HepG2 (cell line): Measurements from ENCODE around the gene ALDH1L2. TPM values are rescaled to one million over a fixed set of nuclear protein-coding genes. Genes with fewer than 3 reads are reported as not detected.

Experiments
- ATAC-seq: fragments of 200-7000 bp; cut with Tn5 transposase; 3 replicates; pipeline ENCODE4 v1.9.1; 2020; ENCODE audit warnings: mild to moderate bottlenecking, moderate library complexity
- BruUV-seq: library from RNA; stranded (reverse); fragments of 400-500 nt; replicated peaks from 2 replicates; lab custom pipeline; 2021; lab: Mats Ljungman, UMichigan
- CTCF ChIA-PET: fragments of 300-600 bp; formaldehyde crosslinking; extraction: SDS; loops from one replicate; lab custom pipeline; 2021; ENCODE audit warnings: low total read pairs, inconsistent platforms, low intra/inter-chr PET ratio; lab: Yijun Ruan, JAX
- POLR2A ChIA-PET: fragments of 350-600 bp; sonication (Branson Sonifier 250); formaldehyde crosslinking; loops from one replicate; lab custom pipeline; 2020; ENCODE audit warnings: antibody characterized with exemption, inconsistent platforms; lab: Yijun Ruan, JAX
- DNase-seq: peaks from one replicate; pipeline ENCODE4 v3.0.0-alpha.2; 2015; ENCODE audit warnings: low spot score
- FAIRE-seq: peaks from 3 replicates; lab custom pipeline; 2011; peaks lifted over from hg19 to GRCh38; lab: Jason Lieb, UNC
- H2AFZ ChIP-seq: one replicate; pipeline ENCODE4 v1.6.1; 2011; ENCODE audit warnings: low read length, inconsistent platforms
- H3K27ac ChIP-seq: fragments of 300-600 bp; 3 replicates; pipeline ENCODE4 v1.8.0; 2011; ENCODE audit warnings: mixed run types, mild to moderate bottlenecking, mixed read lengths, low read length, inconsistent platforms; ENCODE audit not compliant: insufficient read depth; ENCODE audit errors: extremely low read length
- H3K27me3 ChIP-seq, 2 experiments: fragments of 200-600 bp in 1 of 2; 2 replicates in 1 of 2; 3 replicates in 1 of 2; pipeline versions ENCODE4 v1.6.0 to v1.8.0; 2011; ENCODE audit warnings: low read length in 2 of 2, mild to moderate bottlenecking in 2 of 2, moderate library complexity in 2 of 2, inconsistent platforms in 1 of 2; ENCODE audit not compliant: insufficient read depth in 2 of 2, control insufficient read depth in 1 of 2
- H3K36me3 ChIP-seq, 2 experiments: fragments of 200-600 bp in 1 of 2; replicated peaks in 1 of 2; 2 replicates in 1 of 2; 3 replicates in 1 of 2; pipeline versions ENCODE4 v1.5.1 to v1.8.0; 2011; ENCODE audit warnings: low read length in 2 of 2, inconsistent platforms in 1 of 2; ENCODE audit not compliant: insufficient read depth in 2 of 2, control insufficient read depth in 1 of 2
- H3K4me1 ChIP-seq: 2 replicates; pipeline ENCODE4 v1.5.1; 2012; ENCODE audit warnings: low read length, inconsistent platforms; ENCODE audit not compliant: insufficient read depth
- H3K4me2 ChIP-seq: 2 replicates; pipeline ENCODE4 v1.6.0; 2011; ENCODE audit warnings: low read depth, low read length, inconsistent platforms
- H3K4me3 ChIP-seq, 3 experiments: fragments of 200-600 bp in 1 of 3; sonication (generic), shearing (Covaris generic) in 1 of 3; replicated peaks in 1 of 3; 2 replicates each; pipeline ENCODE4 v1.5.1; 2011 to 2016; ENCODE audit warnings: low read length in 3 of 3, inconsistent platforms in 2 of 3, low read depth in 2 of 3, mild to moderate bottlenecking in 2 of 3, control low read depth in 1 of 3, mixed read lengths in 1 of 3; ENCODE audit not compliant: insufficient read depth in 1 of 3
- H3K79me2 ChIP-seq: one replicate; pipeline ENCODE4 v1.6.1; 2011; ENCODE audit warnings: low read length, inconsistent platforms; ENCODE audit not compliant: insufficient read depth
- H3K9ac ChIP-seq: 2 replicates; pipeline ENCODE4 v1.6.0; 2011; ENCODE audit warnings: mild to moderate bottlenecking, low read depth, low read length, inconsistent platforms; ENCODE audit not compliant: insufficient read depth
- H3K9me3 ChIP-seq: 2 replicates; pipeline ENCODE4 v1.5.1; 2012; ENCODE audit warnings: mild to moderate bottlenecking, low read length
- H4K20me1 ChIP-seq: 2 replicates; pipeline ENCODE4 v1.6.0; 2011; ENCODE audit warnings: inconsistent platforms, mild to moderate bottlenecking, low read length, moderate library complexity; ENCODE audit not compliant: insufficient read depth
- AFF4 ChIP-seq: sonication (generic); formaldehyde crosslinking; IDR thresholded peaks from 2 replicates; pipeline ENCODE4 v1.4.0; 2020; ENCODE audit warnings: missing genetic modification reagents
- ETS1 ChIP-seq: sonication (generic); formaldehyde crosslinking; IDR thresholded peaks from 2 replicates; pipeline ENCODE4 v1.4.0; 2020; ENCODE audit warnings: missing genetic modification reagents
- PTBP1 ChIP-seq: fragments of 200-400 bp; formaldehyde crosslinking; IDR thresholded peaks from 2 replicates; pipeline ENCODE4 v1.6.1; 2018; ENCODE audit warnings: low read length, low read depth; ENCODE audit not compliant: poor library complexity, severe bottlenecking
- RNF2 ChIP-seq: fragments of 450-650 bp; conservative IDR thresholded peaks from 2 replicates; pipeline ENCODE4 v1.6.1; 2016; ENCODE audit warnings: low read depth
- SOX6 ChIP-seq, 2 experiments: fragments of 450-650 bp in 1 of 2; sonication (generic) in 1 of 2; formaldehyde crosslinking in 1 of 2; IDR thresholded peaks; 2 replicates each; pipeline versions ENCODE4 v1.4.0 to v1.6.1; 2017 to 2020; ENCODE audit warnings: antibody characterized with exemption in 1 of 2, mild to moderate bottlenecking in 1 of 2, missing genetic modification reagents in 1 of 2
- TARDBP ChIP-seq: sonication (generic); formaldehyde crosslinking; IDR thresholded peaks from 2 replicates; pipeline ENCODE4 v1.8.0; 2022; ENCODE audit warnings: mild to moderate bottlenecking, missing genetic modification reagents
- ZNF224 ChIP-seq: sonication (generic); formaldehyde crosslinking; IDR thresholded peaks from 2 replicates; pipeline ENCODE4 v1.5.0; 2020; ENCODE audit warnings: mild to moderate bottlenecking, missing genetic modification reagents
- ZNF44 ChIP-seq: sonication (generic); formaldehyde crosslinking; IDR thresholded peaks from 2 replicates; pipeline ENCODE4 v1.5.1; 2020; ENCODE audit warnings: mild to moderate bottlenecking, missing genetic modification reagents
- ZNF574 ChIP-seq: sonication (generic); formaldehyde crosslinking; IDR thresholded peaks from 2 replicates; pipeline ENCODE4 v1.4.0; 2020; ENCODE audit warnings: missing genetic modification reagents
- ZNF598 ChIP-seq: sonication (generic); formaldehyde crosslinking; IDR thresholded peaks from 2 replicates; pipeline ENCODE4 v1.5.1; 2020; ENCODE audit warnings: mild to moderate bottlenecking, missing genetic modification reagents, borderline replicate concordance
- ZNF709 ChIP-seq: sonication (generic); formaldehyde crosslinking; IDR thresholded peaks from 2 replicates; pipeline ENCODE4 v1.5.0; 2020; ENCODE audit warnings: mild to moderate bottlenecking, missing genetic modification reagents
- WGBS: methylation state at CpG from one replicate; pipeline ENCODE4 v1.1.6; 2017; ENCODE audit warnings: low lambda C conversion rate; 5-methylcytosine and 5-hydroxymethylcytosine counted together
- in situ Hi-C: cut with HindIII; loops from 2 replicates; pipeline ENCODE4 v1.10.0; 2017; ENCODE audit warnings: low pct_unique_long_range_greater_than_20kb; ENCODE audit not compliant: extremely low pct_ligation_motif_present
- intact Hi-C: fragments of 100-400 bp; cut with micrococcal nuclease; formaldehyde crosslinking; loops from one replicate; pipeline ENCODE4 v1.10.0; 2022; ENCODE audit not compliant: unreplicated experiment
- polyA plus RNA-seq, 8 experiments: library from polyadenylated mRNA; depleted of rRNA in 3 of 8; stranded (reverse) in 7 of 8; unstranded in 1 of 8; fragments of >200 nt; fragmentation: Illumina TruSeq in 4 of 8; extraction: Trizol in 4 of 8; gene quantifications; 2 replicates each; pipeline versions ENCODE4 v1.2.1 to v1.2.3, GENCODE V29; 2011 to 2016; ENCODE audit warnings: low read depth in 4 of 8, missing spikeins in 1 of 8, mixed read lengths in 1 of 8; ENCODE audit not compliant: insufficient read depth in 1 of 8
- total RNA-seq, 5 experiments: library from RNA; depleted of rRNA; stranded (reverse); fragments of >200 nt; fragmentation: Illumina TruSeq; extraction: Trizol; gene quantifications; 2 replicates each; pipeline ENCODE4 v1.2.3, GENCODE V29; 2016; ENCODE audit warnings: low read depth in 1 of 5
- TF ChIP-seq, protein P1 (sequence below): sonication (generic); formaldehyde crosslinking; IDR thresholded peaks from 2 replicates; pipeline ENCODE4 v1.8.0; 2022; ENCODE audit warnings: missing genetic modification reagents, mild to moderate bottlenecking, inconsistent platforms, borderline replicate concordance

ALDH1L2 gene
- total and polyA plus RNA-seq, 2 of the 13 experiments (the other 11 are each of a cell fraction or from before 2014, with no cell fraction given): 0.40 to 4.6 TPM

GRCh38 chr12:105071981-105072380 is 12.3 kb downstream of the ALDH1L2 start:
- Histone ChIP-seq H3K79me2 (no peaks in the 10 kb centered on the region), H3K36me3 (no peaks in the 10 kb centered on the region), H3K27ac (no peak overlapping the region), H3K4me2 (no peak overlapping the region), H3K4me1 (no peaks in the 10 kb centered on the region), H3K9me3 (no peaks in the 10 kb centered on the region), H3K27me3 (no peaks in the 10 kb centered on the region), H3K9ac (no peak overlapping the region), H3K4me3 (no peak overlapping the region), H4K20me1 (no peaks in the 10 kb centered on the region), H2AFZ (no peak overlapping the region)
- FAIRE-seq (no peak), ATAC-seq (no peak), DNase-seq (no peak)
- no TSS peak for BruUV-seq
- TF ChIP-seq SOX6 (IDR thresholded peaks at IDR 0.05) (no peak), SOX6 (CRISPR knock-in tag; IDR thresholded peaks at IDR 0.05) (no peak), ETS1 (CRISPR knock-in tag) (no peak), ZNF598 (CRISPR knock-in tag) (no peak), TARDBP (CRISPR knock-in tag) (no peak), RNF2 (no peak), ZNF709 (CRISPR knock-in tag) (no peak), ZNF574 (no peak), PTBP1 (no peak), AFF4 (CRISPR knock-in tag) (no peak), ZNF224 (CRISPR knock-in tag) (no peak), ZNF44 (CRISPR knock-in tag) (no peak)
- TF ChIP-seq, protein P1, sequence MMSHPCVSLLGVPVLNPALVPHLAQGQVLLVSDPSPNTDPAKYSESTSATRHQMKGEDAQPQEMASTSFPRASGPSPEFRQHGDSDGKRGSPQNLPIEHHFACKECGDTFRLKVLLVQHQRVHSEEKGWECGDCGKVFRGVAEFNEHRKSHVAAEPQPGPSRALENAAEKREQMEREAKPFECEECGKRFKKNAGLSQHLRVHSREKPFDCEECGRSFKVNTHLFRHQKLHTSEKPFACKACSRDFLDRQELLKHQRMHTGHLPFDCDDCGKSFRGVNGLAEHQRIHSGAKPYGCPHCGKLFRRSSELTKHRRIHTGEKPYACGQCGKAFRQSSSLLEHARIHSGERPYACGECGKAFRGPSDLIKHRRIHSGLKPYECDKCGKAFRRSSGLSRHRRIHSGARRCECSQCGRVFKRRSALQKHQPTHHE (CRISPR knock-in tag): no peak
- in situ Hi-C loops: no loop called here
- 88% methylated on average over 3 of the region's 3 CpGs for WGBS
- ChIA-PET CTCF (no interaction called here), POLR2A (no interaction called here)
- intact Hi-C loops: no loop called here
